ENCODE results near the gene C9orf85. TPM values are rescaled to one million over a fixed set of nuclear protein-coding genes. Genes with fewer than 3 reads are reported as not detected.

C9orf85 gene
- total and polyA plus RNA-seq, 2 of the 4 experiments (the other 2 are of a cell fraction), result 4.3 to 8.4 TPM

- Histone ChIP-seq H3K27me3 (ENCODE audit: control insufficient read depth, insufficient read depth, low read length) (no peaks in the 10 kb centered on the region), H3K4ac (ENCODE audit: low read depth, low read length) (no peak overlapping the region), H3K27ac (ENCODE audit: insufficient read depth, low read length) (no peak overlapping the region), H2AK5ac (ENCODE audit: low read depth, low read length) (no peak overlapping the region), H4K5ac (ENCODE audit: low read depth, low read length) (no peak overlapping the region), H4K8ac (ENCODE audit: low read depth in 2 of 2, low read length in 2 of 2) (no peak overlapping the region), H2BK120ac (ENCODE audit: low read depth, low read length) (no peak overlapping the region), H2AK9ac (replicated peaks; ENCODE audit: low read depth, low read length, poor library complexity) (no peak overlapping the region), H3K9me3 (ENCODE audit: control insufficient read depth, insufficient read depth, low read length) (no peaks in the 10 kb centered on the region), H3K36me3 (ENCODE audit: control insufficient read depth, insufficient read depth, low read length) (no peaks in the 10 kb centered on the region), H4K20me1 (ENCODE audit: insufficient read depth, low read length) (no peaks in the 10 kb centered on the region), H3K14ac (replicated peaks; ENCODE audit: low read depth, low read length) (no peak overlapping the region), H3K4me1 (ENCODE audit: control insufficient read depth, insufficient read depth, low read length) (peaks cover 4% of the 10 kb centered on the region), H3K56ac (ENCODE audit: extremely low read depth, insufficient read depth, low read length) (no peak overlapping the region), H2BK5ac (ENCODE audit: low read depth, low read length, poor library complexity, severe bottlenecking) (no peak overlapping the region), H3K18ac (ENCODE audit: low read depth, low read length) (no peak overlapping the region), H2BK15ac (ENCODE audit: low read depth, low read length) (no peak overlapping the region), H3K9me1 (ENCODE audit: insufficient read depth, low read length) (peaks cover 3% of the 10 kb centered on the region; the same call in 1 of the 2 replicates), H3K23ac (ENCODE audit: low read depth, low read length) (no peak overlapping the region), H3K4me2 (ENCODE audit: low read depth, low read length) (no peak overlapping the region), H3K4me3 (ENCODE audit: insufficient read depth, low read depth, low read length) (no peak overlapping the region), H3K9ac (ENCODE audit: low read depth, low read length) (no peak overlapping the region), H4K91ac (ENCODE audit: insufficient read depth, low read depth, low read length) (no peak overlapping the region), H2BK20ac (ENCODE audit: low read depth, low read length) (no peak overlapping the region), H3K79me1 (ENCODE audit: low read depth in 1 of 2, low read length in 2 of 2) (no peaks in the 10 kb centered on the region), H2AFZ (replicated peaks; ENCODE audit: low read length, poor library complexity) (no peak overlapping the region)
- in situ Hi-C loops (cut with MboI; ENCODE audit: low sequenced_read_pairs), result no loop called here
- no CpG with 5 or more reads among the region's 2 CpGs for WGBS, 2 experiments (ENCODE audit: extremely low coverage in 2 of 2, insufficient read length in 1 of 2)
- intact Hi-C loops (cut with micrococcal nuclease), result no loop called here
- no peak for ATAC-seq (ENCODE audit: low read depth)
- ChIA-PET CTCF (interaction anchor here (0.6 kb wide), 1 partner anchor 50 kb away, joined by 3 read pairs; no protein-coding TSS in a partner anchor), POLR2A (ENCODE audit: unreplicated experiment) (no interaction called here)
- TF ChIP-seq POLR2A (IDR thresholded peaks at IDR 0.05; ENCODE audit: low read depth, low read length), result no peak
- TF ChIP-seq RAD21 (IDR thresholded peaks at IDR 0.05; ENCODE audit: low read length), result no peak
- TF ChIP-seq, protein P1, sequence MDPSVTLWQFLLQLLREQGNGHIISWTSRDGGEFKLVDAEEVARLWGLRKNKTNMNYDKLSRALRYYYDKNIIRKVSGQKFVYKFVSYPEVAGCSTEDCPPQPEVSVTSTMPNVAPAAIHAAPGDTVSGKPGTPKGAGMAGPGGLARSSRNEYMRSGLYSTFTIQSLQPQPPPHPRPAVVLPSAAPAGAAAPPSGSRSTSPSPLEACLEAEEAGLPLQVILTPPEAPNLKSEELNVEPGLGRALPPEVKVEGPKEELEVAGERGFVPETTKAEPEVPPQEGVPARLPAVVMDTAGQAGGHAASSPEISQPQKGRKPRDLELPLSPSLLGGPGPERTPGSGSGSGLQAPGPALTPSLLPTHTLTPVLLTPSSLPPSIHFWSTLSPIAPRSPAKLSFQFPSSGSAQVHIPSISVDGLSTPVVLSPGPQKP (IDR thresholded peaks at IDR 0.05; ENCODE audit: borderline replicate concordance, low read depth, low read length), result no peak
- TF ChIP-seq MAFK (IDR thresholded peaks at IDR 0.05; ENCODE audit: low read depth, low read length), result no peak
- no peak for TF ChIP-seq SMC3 (IDR thresholded peaks at IDR 0.05; ENCODE audit: low read depth, low read length)
- no peak for TF ChIP-seq FOS (IDR thresholded peaks at IDR 0.05; ENCODE audit: low read depth, low read length)
- no peak for TF ChIP-seq NFE2L2 (IDR thresholded peaks at IDR 0.05; ENCODE audit: low read depth, low read length)
- no peak for TF ChIP-seq RCOR1 (IDR thresholded peaks at IDR 0.05; ENCODE audit: insufficient replicate concordance, low read length)
- TF ChIP-seq MXI1 (IDR thresholded peaks at IDR 0.05; ENCODE audit: borderline replicate concordance, low read depth, low read length), result no peak
- no peak for TF ChIP-seq CTCF (conservative IDR thresholded peaks at IDR 0.05; ENCODE audit: low read depth, low read length)
- no peak for TF ChIP-seq USF2 (IDR thresholded peaks at IDR 0.05; ENCODE audit: low read depth, low read length)
- no peak for TF ChIP-seq BHLHE40 (IDR thresholded peaks at IDR 0.05; ENCODE audit: low read depth, low read length)
- no peak for TF ChIP-seq CHD1 (IDR thresholded peaks at IDR 0.05; ENCODE audit: low read depth, low read length)
- TF ChIP-seq MAZ (IDR thresholded peaks at IDR 0.05; ENCODE audit: borderline replicate concordance, low read depth, low read length), result no peak
- TF ChIP-seq CEBPB (IDR thresholded peaks at IDR 0.05; ENCODE audit: low read depth, low read length), result no peak
- TF ChIP-seq RFX5 (IDR thresholded peaks at IDR 0.05; ENCODE audit: low read depth, low read length), result no peak
- dilution Hi-C loops (cut with HindIII; ENCODE audit: low sequenced_read_pairs, unreplicated experiment), result no loop called here
- DNase-seq, result no peak
- BruUV-seq (replicated peaks), result no TSS peak
These were observed 70.5 kb downstream of the C9orf85 start for GRCh38 chr9:71981944-71982343.
